HG03103 (cell line): ENCODE data around the gene FXYD3.
"Not testable (repeated sequence)": the region's sequence is repeated elsewhere in the genome, so short reads cannot be mapped to it uniquely, and the experiment has no call there.

ENCODE experiments used
- ATAC-seq: cut with Tn5 transposase; IDR thresholded peaks from one replicate; pipeline ENCODE4 v1.9.1; 2021; ENCODE audit warnings: low read depth; ENCODE audit not compliant: unreplicated experiment

The FXYD3 gene

DNA sequence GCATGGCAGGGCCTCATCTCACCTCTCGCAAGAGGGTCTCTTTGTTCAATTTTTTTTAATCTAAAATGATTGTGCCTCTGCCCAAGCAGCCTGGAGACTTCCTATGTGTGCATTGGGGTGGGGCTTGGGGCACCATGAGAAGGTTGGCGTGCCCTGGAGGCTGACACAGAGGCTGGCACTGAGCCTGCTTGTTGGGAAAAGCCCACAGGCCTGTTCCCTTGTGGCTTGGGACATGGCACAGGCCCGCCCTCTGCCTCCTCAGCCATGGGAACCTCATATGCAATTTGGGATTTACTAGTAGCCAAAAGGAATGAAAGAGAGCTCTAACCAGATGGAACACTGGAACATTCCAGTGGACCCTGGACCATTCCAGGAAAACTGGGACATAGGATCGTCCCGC is 8.0 kb downstream of the FXYD3 start:
- ATAC-seq, result no peak

DNA sequence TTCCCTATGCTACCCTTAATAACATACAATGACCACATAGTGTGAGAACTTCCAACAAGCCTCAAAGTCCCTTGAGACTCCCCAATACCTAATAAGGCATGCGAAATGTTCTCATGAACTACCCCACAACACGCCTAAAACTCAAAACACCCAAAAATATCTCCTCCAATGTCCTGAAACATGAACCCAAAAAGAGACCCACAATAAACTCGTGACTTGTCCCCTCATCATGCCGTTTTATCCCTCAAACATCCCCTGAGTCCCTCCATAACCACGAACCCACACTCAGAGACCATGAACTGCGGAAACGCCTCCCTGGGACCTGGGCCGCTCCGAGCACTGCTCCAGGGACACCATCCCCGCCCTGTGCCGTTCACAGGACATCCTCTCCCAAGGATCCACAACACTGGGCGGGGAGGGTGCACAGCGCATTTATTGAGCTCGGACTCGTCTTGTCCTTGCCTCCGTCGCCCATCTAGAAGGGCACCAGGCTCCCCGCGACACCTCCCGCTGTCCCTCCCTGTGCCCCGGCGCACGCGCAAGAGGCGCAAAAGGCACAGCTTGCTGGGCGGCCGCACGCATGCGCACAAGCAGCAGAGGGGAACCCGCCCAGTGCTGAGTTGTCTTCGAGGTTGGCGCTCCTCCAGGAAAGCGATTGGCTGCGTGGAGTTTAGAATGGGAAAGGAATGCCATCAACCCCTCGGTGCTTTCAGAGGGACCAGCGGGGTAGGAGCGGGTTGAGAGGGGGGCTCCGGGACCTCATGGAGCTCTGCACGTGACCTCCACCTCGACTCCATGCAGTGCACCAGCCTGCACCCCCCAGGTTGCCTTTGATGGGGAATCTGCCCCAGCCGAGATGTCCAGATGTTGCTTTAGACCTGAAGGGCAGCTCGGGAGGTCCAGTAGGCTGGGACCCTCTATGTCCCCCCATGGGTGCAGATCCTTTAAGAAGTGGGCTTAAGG is 8.8 kb downstream of the FXYD3 start:
- no peak for ATAC-seq

DNA sequence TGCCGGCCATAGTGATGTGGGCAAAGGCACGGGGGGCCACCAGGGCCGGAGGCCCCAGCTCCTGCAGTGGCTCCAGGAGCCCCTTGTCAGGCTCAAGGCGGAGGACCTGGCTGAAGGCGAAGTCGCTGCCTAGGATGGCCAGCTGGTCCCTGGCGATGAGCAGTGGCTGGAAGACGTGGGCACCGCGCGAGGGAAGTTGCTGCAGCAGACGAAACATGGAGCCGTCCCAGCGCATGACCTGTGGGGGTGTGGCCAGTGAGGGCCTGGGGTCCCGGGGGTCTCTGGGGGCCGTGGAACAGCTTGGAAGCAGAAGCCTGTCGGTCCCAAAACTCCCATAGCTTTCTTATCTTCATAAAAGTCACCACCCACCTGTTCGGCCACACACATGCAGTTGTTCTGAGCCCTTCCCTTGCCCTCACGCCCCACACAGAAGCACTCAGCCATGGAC is 9.7 kb downstream of the FXYD3 start:
- no peak for ATAC-seq

DNA sequence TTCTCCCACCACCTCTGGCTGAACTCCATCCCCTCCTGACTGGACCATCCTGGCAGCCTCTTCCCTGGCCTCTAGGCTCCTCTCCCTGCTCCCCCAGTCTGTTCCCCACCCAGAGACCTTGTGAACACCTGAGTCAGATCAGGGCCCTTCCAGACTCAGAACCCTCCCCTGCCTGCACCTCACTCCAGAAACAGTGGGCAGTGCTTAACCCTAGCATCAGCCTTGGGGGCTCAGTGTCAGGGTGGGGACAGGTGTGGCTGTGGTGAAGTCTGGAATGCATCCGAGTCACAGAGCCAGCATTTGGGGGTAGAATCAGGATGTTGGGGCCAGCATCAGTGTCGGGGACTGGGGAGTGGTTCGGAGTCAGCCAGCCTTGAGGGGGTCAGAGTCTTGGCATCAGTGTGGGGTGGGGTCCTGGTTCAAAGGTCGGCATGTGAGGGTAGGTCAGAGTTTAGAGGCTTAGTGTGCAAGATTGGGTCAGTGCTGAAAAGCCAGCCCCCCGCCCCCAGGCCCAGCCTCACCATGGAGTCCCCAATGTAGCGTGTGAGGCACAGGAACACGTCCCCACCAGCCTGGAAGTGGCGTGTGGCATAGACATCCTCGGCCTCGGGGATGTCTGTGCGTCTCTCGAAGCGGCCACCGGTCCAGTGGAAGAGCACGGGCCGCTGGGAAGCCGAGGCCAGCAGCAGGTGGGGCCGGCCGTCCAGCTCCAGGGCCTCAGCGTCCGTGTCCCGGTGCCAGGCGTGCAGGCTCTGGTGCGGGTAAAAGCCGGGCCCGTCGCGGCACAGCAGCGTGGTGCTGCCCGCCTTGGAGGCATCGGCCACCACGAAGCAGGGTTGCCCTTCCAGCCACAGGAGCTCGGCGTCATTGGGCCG is 10.4 kb downstream of the FXYD3 start:
- no peak for ATAC-seq

DNA sequence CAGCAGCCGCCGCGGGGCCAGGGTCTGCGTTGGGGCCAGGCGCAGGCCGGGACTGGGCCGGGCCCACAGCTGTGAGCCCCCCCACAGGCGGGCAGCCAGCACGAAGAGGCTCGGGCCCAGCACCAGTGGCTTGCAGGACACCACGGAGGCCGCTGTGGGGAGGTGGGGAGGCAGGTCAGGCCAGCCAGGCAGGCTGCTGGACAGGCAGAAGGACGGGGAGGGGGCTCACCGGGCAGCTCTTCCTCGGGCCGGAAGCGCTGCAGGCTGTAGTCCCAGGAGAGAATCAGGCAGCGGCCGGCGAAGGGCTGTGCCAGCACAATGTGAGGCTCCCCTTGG is 11.0 kb downstream of the FXYD3 start:
- ATAC-seq, result no peak

DNA sequence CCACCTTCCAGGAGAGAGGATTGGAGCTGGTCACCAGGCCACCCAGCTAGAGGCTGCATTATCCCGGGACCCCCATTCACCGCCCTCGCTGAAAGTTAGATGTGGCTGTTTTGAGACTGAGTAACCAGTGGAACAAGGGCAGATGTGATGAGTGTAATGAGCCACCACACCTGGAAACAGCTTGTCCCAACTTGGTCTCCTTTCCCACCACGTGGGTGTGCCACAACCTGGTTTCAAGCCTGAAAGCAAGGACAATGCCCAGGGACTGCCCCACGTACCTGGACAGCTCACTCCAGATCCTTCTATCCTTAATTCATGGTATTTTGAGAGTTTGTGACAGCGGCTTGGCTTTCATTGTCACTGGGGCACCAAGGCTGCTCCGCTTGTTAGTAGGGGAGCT is 12.2 kb downstream of the FXYD3 start:
- no peak for ATAC-seq

DNA sequence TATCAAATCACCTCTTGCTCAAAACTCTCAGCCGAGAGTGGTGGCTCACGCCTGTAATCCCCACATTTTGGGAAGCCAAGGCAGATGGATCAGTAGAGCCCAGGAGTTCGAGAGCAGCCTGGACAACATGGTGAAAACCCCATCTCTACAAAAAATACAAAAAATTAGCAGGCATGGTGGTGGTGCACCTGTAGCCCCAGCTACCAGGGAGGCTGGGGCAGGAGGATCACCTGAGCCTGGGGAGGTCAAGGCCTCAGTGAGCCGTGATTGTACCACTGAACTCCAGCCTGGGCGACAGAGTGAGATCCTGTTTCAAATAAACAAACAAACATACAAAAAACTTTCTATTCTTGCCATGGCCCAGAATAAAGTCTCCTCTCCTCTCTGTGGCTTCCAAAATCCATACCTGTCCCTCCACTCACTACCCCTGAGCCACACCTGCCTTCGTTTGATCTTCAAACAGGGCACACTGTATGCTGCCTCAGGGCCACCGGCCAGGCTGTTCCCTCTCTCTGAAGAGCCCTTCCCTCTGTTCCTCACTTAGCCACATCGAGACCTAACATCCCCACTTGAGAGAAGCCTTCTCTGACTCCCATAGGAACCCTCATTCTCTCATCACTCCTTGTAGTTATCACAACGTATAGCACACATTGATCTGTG is 12.9 kb downstream of the FXYD3 start:
- no peak for ATAC-seq

DNA sequence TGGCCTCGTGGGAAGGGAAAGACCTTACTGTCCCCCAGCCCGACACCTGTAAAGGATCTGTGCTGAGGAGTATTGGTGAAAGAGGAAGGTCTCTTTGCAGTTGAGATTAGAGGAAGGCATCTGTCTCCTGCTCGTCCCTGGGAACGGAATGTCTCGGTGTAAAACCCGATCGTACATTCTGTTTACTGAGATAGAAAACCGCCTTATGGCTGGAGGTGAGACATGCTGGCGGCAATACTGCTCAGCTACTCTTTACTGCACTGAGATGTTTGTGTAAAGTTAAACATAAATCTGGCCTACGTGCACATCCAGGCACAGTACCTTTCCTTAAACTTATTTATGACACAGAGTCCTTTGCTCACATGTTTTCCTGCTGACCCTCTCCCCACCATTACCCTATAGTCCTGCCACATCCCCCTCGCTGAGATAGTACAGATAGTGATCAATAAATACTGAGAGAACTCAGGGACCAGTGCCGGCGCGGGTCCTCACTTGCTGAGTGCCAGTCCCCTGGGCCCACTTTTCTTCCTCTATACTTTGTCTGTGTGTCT is 14.2 kb downstream of the FXYD3 start:
- not testable (repeated sequence) for ATAC-seq

DNA sequence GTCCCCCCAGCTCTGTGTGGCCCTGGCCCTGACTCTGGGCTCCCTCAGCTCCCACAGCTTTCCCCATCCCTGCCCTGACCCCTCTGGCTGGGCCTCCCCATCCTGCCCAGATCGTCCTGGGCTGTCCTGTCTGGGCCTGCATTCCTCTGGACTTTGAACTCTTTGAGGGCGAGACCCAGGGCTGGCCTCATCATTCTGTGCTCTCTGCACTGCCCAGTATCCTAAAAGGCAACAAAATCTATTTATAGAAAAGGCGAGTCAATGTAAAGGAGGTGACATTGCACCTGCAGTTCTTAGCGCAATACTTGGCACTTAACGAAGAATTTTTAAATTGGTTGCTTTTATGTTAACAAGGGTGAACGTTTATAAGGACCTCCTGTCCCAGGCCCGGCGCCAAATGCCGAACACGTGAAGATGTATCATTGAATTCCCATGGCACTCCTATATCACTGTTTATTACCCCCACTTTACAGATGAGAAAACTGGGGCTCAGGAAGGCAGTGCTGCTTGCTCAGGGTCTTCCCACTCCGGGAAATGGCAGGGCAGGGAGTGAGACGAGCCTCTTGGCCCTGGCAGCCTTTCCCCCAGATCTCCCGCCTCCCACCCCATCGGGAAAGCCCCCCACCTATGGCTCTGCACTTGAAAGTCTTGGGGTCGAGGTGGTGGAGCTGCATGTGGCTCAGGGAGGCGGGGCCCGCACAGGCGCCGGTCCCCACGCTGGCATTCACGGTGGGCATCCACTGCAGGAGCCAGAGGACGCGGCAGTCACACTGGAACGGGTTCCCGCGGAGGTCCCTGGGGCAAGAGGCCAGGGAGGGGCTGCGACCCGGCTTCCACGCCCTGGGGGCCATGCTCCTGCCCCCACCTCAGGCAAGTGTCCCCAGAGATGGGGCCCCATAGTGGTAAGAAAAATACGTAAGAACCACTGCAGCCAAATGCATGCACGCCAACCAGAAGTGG is 15.4 kb downstream of the FXYD3 start:
- ATAC-seq, result no peak

DNA sequence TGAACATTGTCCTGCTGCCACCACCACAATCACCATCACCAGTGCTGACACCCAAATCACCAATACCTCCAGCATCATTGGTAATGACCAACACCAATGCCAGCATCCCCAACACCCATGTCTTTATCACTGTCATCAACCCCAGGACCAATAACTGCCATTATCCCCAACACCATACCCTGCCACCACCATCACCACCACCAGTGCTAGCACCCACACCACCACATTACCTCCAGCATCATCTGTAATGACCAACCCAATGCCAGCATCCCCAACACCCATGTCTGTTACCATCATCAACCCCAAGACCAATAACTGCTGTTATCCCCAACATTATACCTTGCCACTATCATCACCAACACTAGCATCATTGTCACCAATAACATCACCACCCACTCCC is 16.6 kb downstream of the FXYD3 start:
- no peak for ATAC-seq

DNA sequence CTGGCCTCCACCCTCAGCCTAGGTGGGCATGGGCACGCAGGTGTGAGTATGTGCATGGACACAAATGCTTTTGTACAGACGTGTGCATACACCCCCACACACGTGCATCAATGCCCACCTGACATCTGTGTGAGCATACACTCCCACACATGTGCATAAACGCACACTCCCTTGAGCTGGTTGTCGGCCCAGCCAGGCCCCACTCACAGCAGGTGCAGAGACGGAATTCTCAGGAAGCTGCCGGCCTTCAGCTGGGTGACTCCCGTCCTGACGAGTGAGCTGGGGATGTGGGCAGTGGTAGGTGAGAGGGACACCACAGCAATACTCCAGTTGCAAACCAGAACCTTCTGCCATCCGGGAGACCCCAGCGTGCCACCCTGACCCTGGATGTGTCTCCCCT is 18.2 kb downstream of the FXYD3 start:
- ATAC-seq, result no peak

DNA sequence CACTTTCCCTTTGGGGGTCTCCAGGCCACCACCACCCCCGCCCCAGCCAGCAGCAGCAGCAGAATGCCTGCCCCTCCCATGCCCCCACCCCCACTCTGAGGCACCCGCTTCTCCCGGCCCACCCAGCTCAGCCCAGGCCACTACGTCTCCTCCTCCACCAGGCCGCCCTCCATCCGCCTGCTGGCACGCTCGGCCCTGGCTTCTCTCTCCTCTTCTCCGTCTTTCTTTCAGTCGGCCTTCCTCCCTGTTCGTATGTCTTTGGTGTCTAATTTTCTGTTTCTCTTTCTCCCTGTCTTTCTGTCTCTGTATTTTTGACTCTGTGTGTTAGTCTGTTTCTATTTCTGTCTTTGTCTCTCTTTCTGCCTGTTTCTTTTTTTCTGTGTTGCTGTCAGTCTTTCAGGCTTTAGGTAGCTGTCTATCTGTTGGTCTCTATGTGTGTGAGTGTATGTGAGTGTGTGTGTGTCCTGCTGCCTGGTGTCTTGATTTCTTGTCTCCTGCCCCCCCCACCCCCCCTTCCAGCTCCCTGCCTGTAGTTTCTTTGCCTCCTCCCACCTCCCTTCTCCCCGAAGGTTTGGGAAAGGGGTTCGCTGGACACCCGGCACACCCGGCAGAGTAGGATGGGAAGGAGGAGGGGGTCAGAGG is 19.1 kb downstream of the FXYD3 start, which contains the start of gene LGI4:
Gene LGI4, minus strand, starts transcription at position 459 of the 642 bp plus-strand sequence. Its CDS starts 379 bp downstream, at position 80.
- no peak for ATAC-seq

DNA sequence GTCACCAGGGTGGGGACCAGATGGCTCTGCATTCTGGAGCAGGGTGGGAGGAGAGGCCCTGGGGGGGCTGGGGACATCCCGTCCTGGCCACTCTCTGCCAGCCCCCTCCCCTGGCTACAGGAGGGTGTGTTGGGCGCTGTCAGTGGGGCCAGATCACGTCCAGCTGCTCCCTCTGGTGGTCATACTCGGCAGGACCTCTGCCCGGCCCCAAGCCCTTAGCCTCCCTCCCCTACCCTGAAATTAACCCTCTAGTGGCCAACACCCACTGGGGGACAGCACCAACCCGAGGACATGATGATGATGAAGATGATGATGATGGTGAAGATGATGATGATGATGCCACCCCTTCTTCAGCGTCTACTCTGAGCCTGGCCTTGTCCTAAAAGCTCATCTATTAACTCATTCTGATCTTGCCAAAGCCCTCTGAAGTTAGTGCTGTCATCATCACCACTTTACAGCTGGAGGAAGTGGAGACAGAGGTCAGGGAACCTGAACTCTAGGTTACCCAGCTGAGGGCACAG is 19.8 kb downstream of the FXYD3 start:
- ATAC-seq, result no peak

DNA sequence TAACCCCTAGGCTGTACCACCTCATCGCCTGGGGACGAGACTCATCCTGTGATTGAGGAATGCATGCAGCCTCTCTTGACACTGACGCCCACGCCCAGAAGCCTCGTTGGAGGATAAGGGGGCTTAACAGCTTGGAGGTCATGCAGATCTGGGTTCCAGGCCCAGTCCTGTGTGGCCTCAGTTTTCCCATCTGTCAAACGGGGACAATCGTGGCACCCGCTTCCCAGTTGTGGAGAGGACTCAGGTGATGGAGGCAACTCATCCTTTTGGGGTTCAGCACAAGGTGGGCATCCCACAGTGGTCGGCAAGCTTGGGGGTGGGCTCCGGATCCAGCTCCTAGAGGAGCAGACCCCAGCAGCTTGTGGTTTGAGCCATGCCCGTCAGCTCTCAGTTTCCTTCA is 20.6 kb downstream of the FXYD3 start:
- ATAC-seq, result no peak

DNA sequence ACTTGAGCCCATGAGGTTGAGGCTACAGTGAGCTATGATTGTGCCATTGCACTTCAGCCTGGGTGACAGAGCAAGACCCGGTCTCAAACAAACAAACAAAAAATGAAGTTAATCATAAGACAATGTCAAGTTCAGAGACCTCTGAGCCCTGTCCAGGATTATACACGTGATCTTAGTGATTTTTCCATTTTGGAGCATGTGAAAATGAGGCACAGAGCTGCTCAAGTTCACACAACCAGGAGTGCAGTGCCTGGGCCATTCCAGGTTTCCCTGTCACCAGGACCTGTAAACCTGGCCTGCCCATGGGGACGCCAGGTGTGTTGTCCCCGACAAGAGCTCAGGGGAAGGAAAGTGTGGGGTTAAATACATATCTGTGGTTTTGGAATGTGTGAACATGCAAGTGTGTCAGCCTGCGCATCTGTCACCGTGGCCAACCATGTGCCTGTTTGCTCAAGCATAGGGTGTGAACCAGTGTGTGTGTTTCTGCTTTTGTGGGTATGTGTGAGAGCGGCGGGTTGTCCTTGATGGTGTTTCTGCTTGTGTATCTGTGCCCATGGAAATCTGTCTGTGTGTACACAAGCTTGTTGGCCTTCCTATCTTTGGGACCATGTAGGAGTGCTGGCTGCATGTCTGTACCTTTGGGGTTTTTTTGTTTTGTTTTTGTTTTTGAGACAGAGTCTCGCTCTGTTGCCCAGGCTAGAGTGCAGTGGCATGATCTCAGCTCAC is 21.5 kb downstream of the FXYD3 start:
- ATAC-seq, result no peak

DNA sequence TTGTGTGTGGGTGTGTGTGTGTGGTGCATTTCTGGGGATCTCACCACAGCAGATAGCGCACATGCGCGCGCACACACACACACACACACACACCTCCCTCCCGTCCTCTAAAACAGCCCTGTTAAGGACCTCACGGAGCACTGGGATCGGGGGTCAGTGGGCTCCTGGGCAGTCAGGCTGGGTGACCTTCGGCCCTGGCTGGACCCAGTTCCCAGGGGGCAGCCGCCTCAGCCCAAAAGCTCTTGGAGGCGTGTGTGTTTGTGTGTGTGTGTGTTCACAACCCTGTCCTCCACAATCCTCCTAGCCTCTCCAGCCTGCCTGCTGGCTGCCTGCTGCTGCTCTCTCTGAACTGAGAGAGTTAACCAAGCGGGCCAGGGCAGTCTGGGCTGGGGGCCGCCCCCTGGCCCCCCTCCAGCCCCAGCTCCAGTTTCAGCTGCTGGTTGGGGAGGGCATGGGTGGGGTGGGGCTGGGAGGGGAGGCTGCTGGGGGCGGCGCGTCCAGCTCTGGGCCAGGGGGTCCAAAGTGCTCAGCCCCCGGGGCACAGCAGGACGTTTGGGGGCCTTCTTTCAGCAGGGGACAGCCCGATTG is 22.8 kb downstream of the FXYD3 start, which contains the start of gene FXYD1:
Gene FXYD1, plus strand, starts transcription at position 520 of the 588 bp plus-strand sequence. CDS start 1,256 bp downstream, outside the sequence.
- no peak for ATAC-seq

DNA sequence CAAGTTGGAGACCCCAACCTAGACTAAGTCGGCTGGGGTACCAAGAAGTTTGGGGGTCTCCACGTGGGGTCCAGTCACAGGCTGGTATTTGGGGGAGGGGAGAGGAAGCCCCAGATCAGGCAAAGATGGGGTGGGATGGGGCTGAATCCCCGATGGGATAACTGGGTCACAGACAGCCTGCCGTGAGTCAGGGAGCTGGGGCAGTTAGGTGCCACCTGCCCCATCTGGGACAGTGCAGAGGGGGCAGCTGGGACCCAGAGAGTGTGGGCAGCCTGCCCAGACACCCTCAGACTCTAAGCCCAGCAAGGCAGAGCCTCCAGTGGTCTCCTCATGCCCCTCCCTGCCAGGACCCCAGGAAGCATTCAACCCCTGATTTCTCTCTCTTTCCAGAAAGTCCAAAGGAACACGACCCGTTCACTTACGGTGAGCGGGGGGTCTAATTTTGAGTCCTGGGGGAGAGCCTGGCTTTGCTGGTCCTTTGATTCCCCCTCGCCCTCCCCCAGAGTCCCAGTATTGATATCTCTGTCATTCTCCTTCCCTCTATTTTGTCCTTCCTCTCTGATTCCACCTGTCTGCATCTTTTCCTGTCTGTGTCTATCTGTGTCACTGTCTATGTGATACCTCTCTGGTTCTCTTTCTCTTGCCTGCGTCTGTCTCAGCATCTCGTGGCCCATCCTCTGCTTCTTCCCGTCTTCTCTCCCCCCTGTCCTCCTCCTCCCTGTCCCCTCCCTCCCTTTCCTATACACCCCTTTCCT is 24.8 kb downstream of the FXYD3 start:
- ATAC-seq, result no peak
